GM12878 (cell line): ENCODE results near the gene FHOD3.

Experiments used
- BHLHE40 ChIP-seq, 2 experiments: fragments of 450-650 bp in 1 of 2; IDR thresholded peaks; 2 replicates each; pipeline ENCODE4 v1.6.1; 2011 to 2017; ENCODE audit warnings: low read depth in 2 of 2, borderline replicate concordance in 1 of 2, improper control_type of control experiment in 1 of 2, low read length in 1 of 2, mild to moderate bottlenecking in 1 of 2
- HDAC6 ChIP-seq: fragments of 200-600 bp; sonication (generic); IDR thresholded peaks from one replicate; pipeline ENCODE4 v1.8.0; 2017; ENCODE audit warnings: antibody characterized with exemption; ENCODE audit not compliant: unreplicated experiment
- RELA ChIP-seq: fragments of 450-650 bp; IDR thresholded peaks from 2 replicates; pipeline ENCODE4 v1.8.0; 2014; ENCODE audit warnings: borderline replicate concordance; ENCODE audit not compliant: partially characterized antibody
- USF1 ChIP-seq: IDR thresholded peaks from 2 replicates; pipeline ENCODE4 v1.6.1; 2011; ENCODE audit warnings: borderline replicate concordance, low read depth, mild to moderate bottlenecking, moderate library complexity, mixed read lengths, low read length; ENCODE audit not compliant: insufficient read depth; ENCODE audit errors: extremely low read length
- TF ChIP-seq, protein P1 (sequence below), 3 experiments: IDR thresholded peaks in 2 of 3; conservative IDR thresholded peaks in 1 of 3; 2 replicates each; pipeline ENCODE4 v1.5.1; 2011; ENCODE audit warnings: low read depth in 3 of 3, low read length in 3 of 3, mild to moderate bottlenecking in 3 of 3, control low read depth in 2 of 3, moderate library complexity in 2 of 3, inconsistent platforms in 1 of 3, mixed read lengths in 1 of 3; ENCODE audit not compliant: control insufficient read depth in 2 of 3, insufficient read depth in 1 of 3; ENCODE audit errors: extremely low read depth in 1 of 3

DNA sequence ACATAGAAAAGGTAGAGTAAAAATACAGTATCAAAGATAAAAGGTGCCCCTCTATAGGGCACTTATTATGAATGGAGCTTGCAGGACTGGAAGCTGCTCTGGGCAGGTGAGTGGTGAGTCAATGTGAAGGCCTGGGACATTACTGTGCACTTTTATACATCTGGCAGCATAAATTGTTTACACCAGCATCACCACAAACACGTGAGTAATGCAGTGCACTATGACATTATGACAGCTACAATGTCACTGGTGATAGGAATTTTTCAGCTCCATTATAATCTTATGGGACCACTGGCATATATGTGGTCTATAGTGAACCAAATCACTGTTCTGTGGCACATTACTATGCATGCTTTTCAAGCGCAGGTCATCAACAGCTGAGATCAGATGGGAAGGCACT is 483.2 kb downstream of the FHOD3 start:
- TF ChIP-seq HDAC6 (no peak), RELA (no peak), USF1 (no peak), BHLHE40 (IDR thresholded peaks at IDR 0.05; ENCODE audit: borderline replicate concordance in 1 of 2, low read depth in 2 of 2, low read length in 1 of 2) (no peak)
- TF ChIP-seq, protein P1, sequence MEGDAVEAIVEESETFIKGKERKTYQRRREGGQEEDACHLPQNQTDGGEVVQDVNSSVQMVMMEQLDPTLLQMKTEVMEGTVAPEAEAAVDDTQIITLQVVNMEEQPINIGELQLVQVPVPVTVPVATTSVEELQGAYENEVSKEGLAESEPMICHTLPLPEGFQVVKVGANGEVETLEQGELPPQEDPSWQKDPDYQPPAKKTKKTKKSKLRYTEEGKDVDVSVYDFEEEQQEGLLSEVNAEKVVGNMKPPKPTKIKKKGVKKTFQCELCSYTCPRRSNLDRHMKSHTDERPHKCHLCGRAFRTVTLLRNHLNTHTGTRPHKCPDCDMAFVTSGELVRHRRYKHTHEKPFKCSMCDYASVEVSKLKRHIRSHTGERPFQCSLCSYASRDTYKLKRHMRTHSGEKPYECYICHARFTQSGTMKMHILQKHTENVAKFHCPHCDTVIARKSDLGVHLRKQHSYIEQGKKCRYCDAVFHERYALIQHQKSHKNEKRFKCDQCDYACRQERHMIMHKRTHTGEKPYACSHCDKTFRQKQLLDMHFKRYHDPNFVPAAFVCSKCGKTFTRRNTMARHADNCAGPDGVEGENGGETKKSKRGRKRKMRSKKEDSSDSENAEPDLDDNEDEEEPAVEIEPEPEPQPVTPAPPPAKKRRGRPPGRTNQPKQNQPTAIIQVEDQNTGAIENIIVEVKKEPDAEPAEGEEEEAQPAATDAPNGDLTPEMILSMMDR (IDR thresholded peaks at IDR 0.05 in 2 of 3, conservative IDR thresholded peaks at IDR 0.05 in 1 of 3; ENCODE audit: control insufficient read depth in 2 of 3, extremely low read depth in 1 of 3, insufficient read depth in 1 of 3, low read depth in 3 of 3, low read length in 3 of 3) = no peak
